ENCODE measurements around the gene ACTN1. TPM values are rescaled to one million over a fixed set of nuclear protein-coding genes. Genes with fewer than 3 reads are reported as not detected.

The ACTN1 gene
- total RNA-seq, 4 donors from 2014 or later, result 103 to 254 (median 136) TPM

GRCh38 chr14:68892961-68893360 is 86.1 kb downstream of the ACTN1 start:
- ATAC-seq (ENCODE audit: low FRiP score) (no peak), DNase-seq (ENCODE audit: low spot score) (no peak)
- no peak for TF ChIP-seq CTCF (IDR thresholded peaks at IDR 0.05)

- TF ChIP-seq CTCF (IDR thresholded peaks at IDR 0.05), result no peak
- ATAC-seq (ENCODE audit: low FRiP score) (no peak), DNase-seq (ENCODE audit: low spot score) (no peak)
These were observed 87.0 kb downstream of the ACTN1 start for GRCh38 chr14:68891851-68892660.

- TF ChIP-seq CTCF (IDR thresholded peaks at IDR 0.05), result no peak
- no peak for DNase-seq (ENCODE audit: low spot score)
These were observed 88.8 kb downstream of the ACTN1 start for GRCh38 chr14:68890173-68890931.

GRCh38 chr14:68888883-68889282 is 90.2 kb downstream of the ACTN1 start:
- ATAC-seq (ENCODE audit: low FRiP score), result no peak
- no peak for DNase-seq (ENCODE audit: low spot score)
- no peak for TF ChIP-seq CTCF (IDR thresholded peaks at IDR 0.05)

More at GRCh38 chr14:68890173-68890931, 88.8 kb downstream of the ACTN1 start:
- peak; percentile 1 for ATAC-seq (ENCODE audit: low FRiP score)

GRCh38 chr14:68888025-68888850 is 90.9 kb downstream of the ACTN1 start:
- ATAC-seq (ENCODE audit: low FRiP score) (peak; percentile 38), DNase-seq (ENCODE audit: low spot score) (no peak)

GRCh38 chr14:68886109-68886434 is 93.0 kb downstream of the ACTN1 start:
- no peak for TF ChIP-seq CTCF (IDR thresholded peaks at IDR 0.05)
- DNase-seq (ENCODE audit: low spot score) (no peak), ATAC-seq (ENCODE audit: low FRiP score) (no peak)

More at GRCh38 chr14:68888025-68888850, 90.9 kb downstream of the ACTN1 start:
- no peak for TF ChIP-seq CTCF (IDR thresholded peaks at IDR 0.05)
